Thyroid gland (tissue), 4 donors: Measurements from ENCODE around the gene IFNA10. TPM values are rescaled to one million over a fixed set of nuclear protein-coding genes. Genes with fewer than 3 reads are reported as not detected.
A peak's percentile ranks its signal among the peaks of the same experiment; 100 is the strongest.
"Not testable (repeated sequence)": the region's sequence is repeated elsewhere in the genome, so short reads cannot be mapped to it uniquely, and the experiment has no call there.

Experiments used
- DNase-seq, 2 donors: peaks; one replicate each; pipeline ENCODE4 v3.0.0-alpha.2; 2019
- H3K27ac ChIP-seq, 3 donors: fragments of 200-600 bp; sonication (generic); 1 replicate in 2 of 3; 2 replicates in 1 of 3; pipeline ENCODE4 v1.5.1; 2016 to 2019; ENCODE audit warnings: mild to moderate bottlenecking in 1 of 3, moderate library complexity in 1 of 3
- H3K27me3 ChIP-seq: fragments of 200-600 bp; sonication (generic); one replicate; pipeline ENCODE4 v1.5.1; 2019
- H3K36me3 ChIP-seq, 2 donors: fragments of 200-600 bp; sonication (generic); one replicate each; pipeline ENCODE4 v1.5.1; 2016 to 2019
- H3K4me1 ChIP-seq, 2 donors: fragments of 200-600 bp; sonication (generic); one replicate each; pipeline ENCODE4 v1.5.1; 2017 to 2019
- H3K4me3 ChIP-seq, 3 donors: fragments of 200-600 bp; sonication (generic); replicated peaks in 1 of 3; 1 replicate in 2 of 3; 2 replicates in 1 of 3; pipeline ENCODE4 v1.5.1; 2016; ENCODE audit warnings: mild to moderate bottlenecking in 1 of 3
- H3K9me3 ChIP-seq: fragments of 200-600 bp; sonication (generic); one replicate; pipeline ENCODE4 v1.5.1; 2017
- CTCF ChIP-seq, 6 experiments: fragments of 200-600 bp in 3 of 6; fragments of 450-650 bp in 3 of 6; sonication (generic) in 3 of 6; IDR thresholded peaks; one replicate each; pipeline ENCODE4 v1.5.1; 2016 to 2019; ENCODE audit warnings: antibody characterized with exemption in 6 of 6, mild to moderate bottlenecking in 2 of 6, inconsistent platforms in 1 of 6, moderate library complexity in 1 of 6
- POLR2A ChIP-seq, 2 donors: fragments of 450-650 bp; IDR thresholded peaks; one replicate each; pipeline ENCODE4 v1.6.1; 2017; ENCODE audit warnings: antibody characterized with exemption in 2 of 2, mild to moderate bottlenecking in 2 of 2, moderate library complexity in 1 of 2
- WGBS, 2 donors: methylation state at CpG; one replicate each; pipeline ENCODE4 v1.1.5; 2017; 5-methylcytosine and 5-hydroxymethylcytosine counted together
- intact Hi-C: fragments of 100-400 bp; cut with DNase I; formaldehyde crosslinking; loops from one replicate; pipeline ENCODE4 v1.15.1; 2023
- total RNA-seq, 4 donors: library from RNA; depleted of rRNA; stranded (reverse); fragments of >200 nt; gene quantifications; one replicate each; pipeline ENCODE4 v1.2.3, GENCODE V29; 2016

IFNA10 gene
- total RNA-seq, 4 donors from 2014 or later, result not detected

GRCh38 chr9:21233258-21233657 lies 26.3 kb upstream of the IFNA10 start:
- no peaks in the 10 kb centered on the region for H3K36me3 ChIP-seq
- no peak for DNase-seq
- intact Hi-C loops, result no loop called here
- 96% methylated on average over 2 of the region's 2 CpGs; no CpG with 5 or more reads in 1 of the 2 donors for WGBS, 2 donors
- no peak for TF ChIP-seq POLR2A (IDR thresholded peaks at IDR 0.05)
- TF ChIP-seq CTCF (IDR thresholded peaks at IDR 0.05), result no peak
- no peaks in the 10 kb centered on the region for H3K27me3 ChIP-seq
- H3K4me3 ChIP-seq, result no peak overlapping the region
- H3K27ac ChIP-seq, result no peak overlapping the region
- no peaks in the 10 kb centered on the region for H3K9me3 ChIP-seq
- no peaks in the 10 kb centered on the region for H3K4me1 ChIP-seq

GRCh38 chr9:21228122-21228521 lies 21.2 kb upstream of the IFNA10 start, which contains the start of gene IFNA17:
IFNA17 (minus strand) TSS chr9:21228222; CDS start chr9:21228173, 49 bp downstream.
- no peak for DNase-seq
- H3K27me3 ChIP-seq, result no peaks in the 10 kb centered on the region
- H3K9me3 ChIP-seq, result no peaks in the 10 kb centered on the region
- no peaks in the 10 kb centered on the region for H3K36me3 ChIP-seq
- no peak within 1 kb of the TSS for H3K4me3 ChIP-seq
- no peaks in the 10 kb centered on the region for H3K4me1 ChIP-seq
- TF ChIP-seq POLR2A (IDR thresholded peaks at IDR 0.05) (no peak), CTCF (IDR thresholded peaks at IDR 0.05) (no peak)
- intact Hi-C loops, result no loop called here
- H3K27ac ChIP-seq, result no peak within 1 kb of the TSS
- 88 to 93% methylated on average over 2 of the region's 2 CpGs for WGBS, 2 donors

- 100% methylated on average over 1 of the region's 1 CpG for WGBS, 2 donors
- intact Hi-C loops, H3K9me3 ChIP-seq, H3K4me1 ChIP-seq, H3K27me3 ChIP-seq, H3K36me3 ChIP-seq, H3K4me3 ChIP-seq, H3K27ac ChIP-seq, DNase-seq: not testable (repeated sequence)
Observed at GRCh38 chr9:21217211-21217610, 10.3 kb upstream of the IFNA10 start, which contains the start of gene IFNA16. IFNA16 (minus strand) TSS chr9:21217311; CDS start chr9:21217305, 6 bp downstream.

GRCh38 chr9:21213411-21214326 lies 6.7 kb upstream of the IFNA10 start:
- H3K9me3 ChIP-seq, H3K4me1 ChIP-seq, H3K4me3 ChIP-seq, intact Hi-C loops, H3K27ac ChIP-seq, H3K36me3 ChIP-seq, DNase-seq, H3K27me3 ChIP-seq: not testable (repeated sequence)
- 56 to 57% methylated on average over 5 of the region's 5 CpGs for WGBS, 2 donors
- peak in 1 of 6 experiments; percentile 35 for TF ChIP-seq CTCF (IDR thresholded peaks at IDR 0.05)

GRCh38 chr9:21212160-21212559 lies 5.2 kb upstream of the IFNA10 start:
- 73 to 88% methylated on average over 2 of the region's 2 CpGs for WGBS, 2 donors
- H3K9me3 ChIP-seq, intact Hi-C loops, H3K27ac ChIP-seq, H3K4me3 ChIP-seq, H3K4me1 ChIP-seq, H3K36me3 ChIP-seq, H3K27me3 ChIP-seq, DNase-seq: not testable (repeated sequence)

GRCh38 chr9:21210782-21211181 lies 3.8 kb upstream of the IFNA10 start:
- H3K27ac ChIP-seq, H3K4me3 ChIP-seq, H3K27me3 ChIP-seq, H3K9me3 ChIP-seq, H3K4me1 ChIP-seq, intact Hi-C loops, H3K36me3 ChIP-seq, DNase-seq: not testable (repeated sequence)
- 100% methylated on average over 1 to 2 of the region's 2 CpGs for WGBS, 2 donors
